ENCODE results near the gene LRFN5.

The LRFN5 gene

GRCh38 chr14:41609704-41610183 lies 3.1 kb downstream of the LRFN5 start:
- Histone ChIP-seq H3K36me3 (ENCODE audit: insufficient read depth, low read length) (no peaks in the 10 kb centered on the region), H3K27ac (ENCODE audit: low read length) (no peak overlapping the region), H3K9me3 (ENCODE audit: insufficient read depth, low read length, severe bottlenecking) (peaks cover 8% of the 10 kb centered on the region), H3K4me3 (ENCODE audit: low read depth in 1 of 2, low read length in 2 of 2) (no peak overlapping the region), H3K79me2 (ENCODE audit: insufficient read depth, low read length) (no peaks in the 10 kb centered on the region), H3K4me2 (ENCODE audit: insufficient read depth, low read length) (no peak overlapping the region), H2AFZ (ENCODE audit: low read depth, low read length) (no peak overlapping the region; the same call in 1 of the 2 replicates), H3K4me1 (ENCODE audit: insufficient read depth, low read length) (no peaks in the 10 kb centered on the region), H4K20me1 (ENCODE audit: insufficient read depth, low read length) (no peaks in the 10 kb centered on the region), H3K27me3 (ENCODE audit: insufficient read depth, low read length, poor library complexity) (no peaks in the 10 kb centered on the region), H3K9ac (ENCODE audit: low read depth, low read length) (no peak overlapping the region)
- no peak for ATAC-seq (ENCODE audit: insufficient read depth, low read depth)
- DNase-seq = no peak
- TF ChIP-seq, protein P1, sequence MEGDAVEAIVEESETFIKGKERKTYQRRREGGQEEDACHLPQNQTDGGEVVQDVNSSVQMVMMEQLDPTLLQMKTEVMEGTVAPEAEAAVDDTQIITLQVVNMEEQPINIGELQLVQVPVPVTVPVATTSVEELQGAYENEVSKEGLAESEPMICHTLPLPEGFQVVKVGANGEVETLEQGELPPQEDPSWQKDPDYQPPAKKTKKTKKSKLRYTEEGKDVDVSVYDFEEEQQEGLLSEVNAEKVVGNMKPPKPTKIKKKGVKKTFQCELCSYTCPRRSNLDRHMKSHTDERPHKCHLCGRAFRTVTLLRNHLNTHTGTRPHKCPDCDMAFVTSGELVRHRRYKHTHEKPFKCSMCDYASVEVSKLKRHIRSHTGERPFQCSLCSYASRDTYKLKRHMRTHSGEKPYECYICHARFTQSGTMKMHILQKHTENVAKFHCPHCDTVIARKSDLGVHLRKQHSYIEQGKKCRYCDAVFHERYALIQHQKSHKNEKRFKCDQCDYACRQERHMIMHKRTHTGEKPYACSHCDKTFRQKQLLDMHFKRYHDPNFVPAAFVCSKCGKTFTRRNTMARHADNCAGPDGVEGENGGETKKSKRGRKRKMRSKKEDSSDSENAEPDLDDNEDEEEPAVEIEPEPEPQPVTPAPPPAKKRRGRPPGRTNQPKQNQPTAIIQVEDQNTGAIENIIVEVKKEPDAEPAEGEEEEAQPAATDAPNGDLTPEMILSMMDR (IDR thresholded peaks at IDR 0.05; ENCODE audit: borderline replicate concordance, extremely low read depth, low read length, poor library complexity, severe bottlenecking) = no peak
- TF ChIP-seq EZH2 (IDR thresholded peaks at IDR 0.05; ENCODE audit: borderline replicate concordance, low read depth, low read length, severe bottlenecking) = no peak

DNA sequence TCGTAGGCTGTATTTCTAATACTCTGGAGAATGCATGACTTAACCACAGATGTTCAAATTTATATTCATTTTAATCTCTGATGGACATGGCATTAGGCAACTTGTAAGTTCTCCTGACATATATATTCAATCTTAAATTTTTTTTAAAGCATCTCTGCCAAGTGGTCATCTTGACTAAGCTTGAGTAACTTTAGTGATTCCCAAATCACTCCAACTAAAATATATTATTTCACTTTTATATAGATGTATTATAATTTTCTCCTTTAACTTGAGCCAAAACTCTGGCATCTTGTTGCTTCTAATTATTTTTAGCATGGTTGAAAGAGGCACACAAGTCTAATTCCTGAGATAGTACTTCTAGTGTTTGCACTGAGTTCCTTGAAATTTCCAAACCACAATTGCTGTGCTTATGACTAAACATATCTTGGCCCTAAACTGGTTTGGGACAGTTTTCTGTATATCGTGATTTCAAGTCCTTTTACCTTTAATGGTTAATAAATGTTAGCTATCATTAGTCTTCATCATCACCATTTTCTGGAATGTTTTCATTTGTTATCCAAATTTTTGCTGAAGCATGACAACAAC lies 8.4 kb downstream of the LRFN5 start:
- H3K27ac ChIP-seq (ENCODE audit: low read length) = no peak overlapping the region
- no peaks in the 10 kb centered on the region for H3K4me1 ChIP-seq (ENCODE audit: insufficient read depth, low read length)
- H3K27me3 ChIP-seq (ENCODE audit: insufficient read depth, low read length, poor library complexity) = no peaks in the 10 kb centered on the region
- no peaks in the 10 kb centered on the region for H3K36me3 ChIP-seq (ENCODE audit: insufficient read depth, low read length)
- H3K4me2 ChIP-seq (ENCODE audit: insufficient read depth, low read length) = no peak overlapping the region
- H3K9ac ChIP-seq (ENCODE audit: low read depth, low read length) = no peak overlapping the region
- H3K9me3 ChIP-seq (ENCODE audit: insufficient read depth, low read length, severe bottlenecking) = no peaks in the 10 kb centered on the region
- H2AFZ ChIP-seq (ENCODE audit: low read depth, low read length) = no peak overlapping the region
- no peak for TF ChIP-seq EZH2 (IDR thresholded peaks at IDR 0.05; ENCODE audit: borderline replicate concordance, low read depth, low read length, severe bottlenecking)
- TF ChIP-seq, protein P1 (IDR thresholded peaks at IDR 0.05; ENCODE audit: borderline replicate concordance, extremely low read depth, low read length, poor library complexity, severe bottlenecking) = no peak
- H4K20me1 ChIP-seq (ENCODE audit: insufficient read depth, low read length) = no peaks in the 10 kb centered on the region
- no peaks in the 10 kb centered on the region for H3K79me2 ChIP-seq (ENCODE audit: insufficient read depth, low read length)
- DNase-seq = no peak
- ATAC-seq (ENCODE audit: insufficient read depth, low read depth) = no peak
- no peak overlapping the region for H3K4me3 ChIP-seq (ENCODE audit: low read depth in 1 of 2, low read length in 2 of 2)

DNA sequence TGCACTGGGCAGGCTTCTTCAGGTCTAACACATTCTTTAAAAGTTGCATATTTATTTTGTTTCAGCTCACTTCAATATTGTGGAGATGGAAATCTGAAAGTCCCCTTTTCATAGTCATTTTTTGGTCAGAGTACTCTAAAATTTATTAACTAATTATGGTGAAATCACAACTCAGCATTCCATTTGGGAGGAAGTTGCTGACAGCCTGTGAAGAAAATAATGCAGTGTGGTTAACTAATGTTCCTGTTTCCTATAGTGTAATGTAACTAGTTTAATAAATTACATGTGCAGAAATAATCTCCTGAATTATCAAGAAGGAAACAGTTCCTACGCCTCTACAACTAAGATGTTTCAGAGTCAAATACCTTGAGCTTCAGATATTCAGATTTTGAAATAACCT lies 17.1 kb downstream of the LRFN5 start:
- no peaks in the 10 kb centered on the region for H3K4me1 ChIP-seq (ENCODE audit: insufficient read depth, low read length)
- H3K4me2 ChIP-seq (ENCODE audit: insufficient read depth, low read length) = no peak overlapping the region

More for the DNA sequence above, 17.1 kb downstream of the LRFN5 start:
- no peak overlapping the region for H3K9ac ChIP-seq (ENCODE audit: low read depth, low read length)
- H3K9me3 ChIP-seq (ENCODE audit: insufficient read depth, low read length, severe bottlenecking) = no peaks in the 10 kb centered on the region
- TF ChIP-seq, protein P1 (IDR thresholded peaks at IDR 0.05; ENCODE audit: borderline replicate concordance, extremely low read depth, low read length, poor library complexity, severe bottlenecking) = no peak
- no peak for TF ChIP-seq EZH2 (IDR thresholded peaks at IDR 0.05; ENCODE audit: borderline replicate concordance, low read depth, low read length, severe bottlenecking)
- DNase-seq = no peak
- no peak for ATAC-seq (ENCODE audit: insufficient read depth, low read depth)
- H3K79me2 ChIP-seq (ENCODE audit: insufficient read depth, low read length) = no peaks in the 10 kb centered on the region
- no peaks in the 10 kb centered on the region for H4K20me1 ChIP-seq (ENCODE audit: insufficient read depth, low read length)
- H3K36me3 ChIP-seq (ENCODE audit: insufficient read depth, low read length) = no peaks in the 10 kb centered on the region
- no peak overlapping the region for H3K4me3 ChIP-seq (ENCODE audit: low read depth in 1 of 2, low read length in 2 of 2)
- no peak overlapping the region for H2AFZ ChIP-seq (ENCODE audit: low read depth, low read length)
- H3K27me3 ChIP-seq (ENCODE audit: insufficient read depth, low read length, poor library complexity) = no peaks in the 10 kb centered on the region
- H3K27ac ChIP-seq (ENCODE audit: low read length) = no peak overlapping the region

Measured in DND-41 (cell line).